ENCODE measurements around the gene DNM2.
A peak's percentile ranks its signal among the peaks of the same experiment; 100 is the strongest.
"Not testable (repeated sequence)": the region's sequence is repeated elsewhere in the genome, so short reads cannot be mapped to it uniquely, and the experiment has no call there.

The DNM2 gene

DNA sequence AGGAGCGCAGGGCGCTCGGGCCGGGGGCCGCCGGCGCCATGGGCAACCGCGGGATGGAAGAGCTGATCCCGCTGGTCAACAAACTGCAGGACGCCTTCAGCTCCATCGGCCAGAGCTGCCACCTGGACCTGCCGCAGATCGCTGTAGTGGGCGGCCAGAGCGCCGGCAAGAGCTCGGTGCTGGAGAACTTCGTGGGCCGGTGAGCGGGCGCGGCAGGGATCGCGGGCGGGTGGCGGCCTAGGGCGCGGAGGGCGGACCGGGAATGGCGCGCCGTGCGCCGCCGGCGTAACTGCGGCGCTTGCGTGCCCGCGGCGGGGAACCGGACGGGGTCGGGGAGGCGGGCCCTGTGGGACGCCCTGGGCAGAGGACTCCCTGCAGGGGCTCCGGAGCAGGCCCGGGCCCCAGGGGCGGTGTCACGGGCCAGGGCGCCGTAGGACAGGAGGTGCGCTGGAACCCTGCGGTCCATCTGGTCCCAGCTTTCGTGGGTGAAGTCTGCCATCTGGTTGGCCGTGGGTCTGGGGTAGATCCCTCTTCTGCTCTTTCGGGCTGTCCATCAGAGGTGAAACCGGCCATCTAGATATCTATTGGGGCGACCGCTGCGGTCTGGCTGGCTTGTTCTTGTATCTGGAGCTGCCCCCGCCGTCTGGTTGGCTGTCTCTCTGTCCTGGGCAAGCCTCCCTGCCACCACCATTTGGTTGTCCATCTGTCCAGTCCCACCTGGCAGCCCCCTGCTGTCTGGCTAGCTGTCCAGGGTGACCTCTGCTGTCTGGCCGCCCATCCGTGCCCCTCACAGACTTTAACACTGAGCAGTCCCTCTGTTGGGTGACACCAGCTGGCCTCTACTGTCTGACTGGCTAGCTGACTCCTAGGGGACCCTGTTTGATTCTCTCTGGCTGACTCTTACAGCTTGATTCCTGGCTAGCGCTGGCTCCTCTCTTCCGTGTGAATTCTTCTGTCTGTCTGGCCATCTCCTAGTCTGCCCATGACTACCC lies 622 bp downstream of the DNM2 start:
- peak; percentile 30 for DNase-seq

DNA sequence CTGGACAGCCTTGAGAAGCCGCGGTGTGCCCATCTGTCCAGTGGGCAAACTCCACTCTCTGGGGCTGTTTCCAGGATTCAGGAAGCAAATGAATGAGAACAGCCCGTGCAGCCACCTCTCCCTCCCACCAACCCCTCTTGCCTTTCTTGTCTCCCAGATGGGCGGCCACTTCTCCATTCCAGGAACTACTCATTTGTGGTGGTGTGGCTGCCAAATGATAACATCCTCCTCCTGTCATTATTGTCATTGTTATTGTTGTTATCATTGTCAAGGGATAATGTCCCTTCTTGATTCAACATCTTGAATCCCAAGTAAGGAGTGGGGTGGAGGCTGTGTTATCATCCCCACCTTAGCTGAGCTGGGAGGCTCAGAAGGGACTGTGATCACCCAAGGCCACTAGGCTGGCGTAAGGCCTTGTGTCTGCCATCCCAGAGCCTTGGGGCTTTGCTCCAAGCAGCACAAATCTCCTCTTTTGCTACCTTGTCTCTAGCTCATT lies 1.6 kb downstream of the DNM2 start:
- in situ Hi-C loops (cut with HindIII; ENCODE audit: low pct_ligation_motif_present, low pct_unique_long_range_greater_than_20kb, low sequenced_read_pairs) = no loop called here
- DNase-seq = no peak

More for the DNA sequence above, 622 bp downstream of the DNM2 start:
- in situ Hi-C loops (cut with HindIII; ENCODE audit: low pct_ligation_motif_present, low pct_unique_long_range_greater_than_20kb, low sequenced_read_pairs) = no loop called here

DNA sequence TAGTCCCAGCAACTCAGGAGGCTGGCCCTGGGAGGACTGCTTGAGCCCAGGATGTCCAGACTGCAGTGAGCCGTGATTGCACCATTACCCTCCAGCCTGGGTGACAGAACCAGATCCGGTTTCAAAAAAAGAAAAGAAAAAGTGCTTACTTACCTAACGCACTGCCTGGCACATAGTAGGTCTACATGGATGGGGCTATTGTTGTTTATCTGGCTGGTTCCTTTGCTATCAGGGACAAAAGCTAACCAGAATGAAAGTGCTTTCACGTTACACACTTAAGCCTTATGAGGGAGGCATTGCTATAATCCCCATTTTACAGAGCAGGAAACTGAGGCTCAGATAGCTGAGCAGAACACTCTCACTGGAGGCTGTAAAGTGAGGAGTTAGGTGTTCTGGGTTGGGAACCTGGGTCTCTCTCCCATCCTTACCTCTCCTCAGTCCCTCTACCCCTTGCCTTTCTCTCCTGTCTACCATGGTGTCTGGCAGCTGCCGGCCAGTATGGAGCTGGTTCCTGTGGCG lies 2.8 kb downstream of the DNM2 start:
- in situ Hi-C loops (cut with HindIII; ENCODE audit: low pct_ligation_motif_present, low pct_unique_long_range_greater_than_20kb, low sequenced_read_pairs) = no loop called here
- DNase-seq = no peak

DNA sequence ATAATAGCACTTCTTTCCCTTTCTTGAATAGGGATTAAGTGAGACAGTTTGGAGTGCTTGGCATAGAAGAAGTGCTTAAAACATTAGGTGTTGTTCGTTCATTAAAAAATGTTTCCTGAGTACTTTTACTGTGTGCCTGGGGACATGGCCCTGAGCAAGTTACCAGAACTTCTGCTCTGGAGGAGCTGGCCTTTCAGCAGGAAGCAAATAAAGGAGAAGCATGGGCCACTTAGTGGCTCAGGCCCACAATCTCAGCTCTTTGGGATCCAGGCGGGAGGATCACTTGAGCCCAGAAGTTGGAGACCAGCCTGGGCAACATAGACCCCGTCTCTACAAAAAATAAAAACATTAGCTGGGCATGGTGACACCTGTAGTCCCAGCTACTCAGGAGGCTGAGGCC lies 5.7 kb downstream of the DNM2 start:
- no peak for DNase-seq
- in situ Hi-C loops (cut with HindIII; ENCODE audit: low pct_ligation_motif_present, low pct_unique_long_range_greater_than_20kb, low sequenced_read_pairs) = no loop called here

DNA sequence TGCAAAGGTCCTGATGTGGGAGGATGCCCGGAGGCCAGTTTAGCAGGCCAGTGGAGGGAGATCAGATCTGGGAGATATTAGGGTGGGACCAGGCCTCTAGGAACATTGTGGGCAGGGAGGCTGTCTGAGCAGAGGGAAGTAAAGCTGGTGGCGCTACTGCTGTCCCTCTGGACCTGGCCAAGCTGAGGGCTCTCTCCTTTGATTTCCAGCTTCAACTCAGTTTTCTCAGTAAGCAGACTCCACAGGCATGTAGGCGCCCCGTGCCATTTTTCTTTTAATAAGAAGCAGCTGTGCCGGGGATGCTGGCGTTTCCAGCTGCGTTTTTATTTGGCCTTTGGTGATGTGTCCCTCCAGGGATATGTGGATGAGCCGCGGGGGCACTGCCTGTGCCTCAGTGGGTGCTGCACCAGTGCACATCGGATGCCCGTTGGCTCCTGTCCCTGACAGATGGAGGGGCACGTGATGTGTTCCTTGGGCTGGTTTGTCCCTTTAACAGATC lies 6.7 kb downstream of the DNM2 start:
- in situ Hi-C loops (cut with HindIII; ENCODE audit: low pct_ligation_motif_present, low pct_unique_long_range_greater_than_20kb, low sequenced_read_pairs) = no loop called here
- no peak for DNase-seq

DNA sequence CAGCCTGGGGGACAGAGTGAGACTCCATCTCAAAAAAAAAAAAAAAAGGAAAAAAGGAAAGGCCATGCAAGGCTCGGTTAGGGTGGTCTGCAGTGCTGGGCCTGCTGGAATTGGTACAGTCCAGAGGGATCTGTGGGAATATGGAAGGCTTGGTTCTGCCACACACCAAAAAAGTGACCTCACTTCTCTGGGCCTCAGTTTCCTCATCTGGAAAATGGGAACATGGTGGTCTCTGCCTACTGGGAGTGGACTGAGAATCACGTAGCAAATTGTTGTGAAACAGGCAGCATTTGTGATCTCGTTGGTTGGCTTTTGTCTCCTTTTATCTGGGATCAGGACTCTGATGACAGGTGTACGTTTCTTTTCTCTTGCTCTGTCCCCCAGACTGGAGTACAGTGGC lies 7.5 kb downstream of the DNM2 start:
- in situ Hi-C loops (cut with HindIII; ENCODE audit: low pct_ligation_motif_present, low pct_unique_long_range_greater_than_20kb, low sequenced_read_pairs) = no loop called here
- no peak for DNase-seq

DNA sequence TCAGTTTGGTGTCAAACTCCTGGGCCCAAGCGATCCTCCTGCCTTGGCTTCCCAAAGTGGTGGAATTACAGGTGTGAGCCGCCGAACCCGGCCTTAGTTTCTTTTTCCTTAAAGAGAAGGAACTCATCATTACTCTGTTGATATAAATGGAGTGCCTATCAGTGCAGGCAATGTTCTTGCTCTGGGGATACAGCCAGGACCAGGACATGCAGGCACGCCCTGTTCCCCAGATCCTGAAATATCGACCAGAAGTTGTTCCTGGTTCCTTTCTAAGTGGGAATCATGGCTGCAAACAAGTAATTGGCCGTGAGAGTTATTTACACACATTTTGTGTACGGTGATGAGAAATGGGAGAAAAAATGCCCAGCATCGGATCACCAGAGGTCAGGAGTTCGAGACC lies 8.4 kb downstream of the DNM2 start:
- no peak for DNase-seq
- in situ Hi-C loops (cut with HindIII; ENCODE audit: low pct_ligation_motif_present, low pct_unique_long_range_greater_than_20kb, low sequenced_read_pairs) = no loop called here

DNA sequence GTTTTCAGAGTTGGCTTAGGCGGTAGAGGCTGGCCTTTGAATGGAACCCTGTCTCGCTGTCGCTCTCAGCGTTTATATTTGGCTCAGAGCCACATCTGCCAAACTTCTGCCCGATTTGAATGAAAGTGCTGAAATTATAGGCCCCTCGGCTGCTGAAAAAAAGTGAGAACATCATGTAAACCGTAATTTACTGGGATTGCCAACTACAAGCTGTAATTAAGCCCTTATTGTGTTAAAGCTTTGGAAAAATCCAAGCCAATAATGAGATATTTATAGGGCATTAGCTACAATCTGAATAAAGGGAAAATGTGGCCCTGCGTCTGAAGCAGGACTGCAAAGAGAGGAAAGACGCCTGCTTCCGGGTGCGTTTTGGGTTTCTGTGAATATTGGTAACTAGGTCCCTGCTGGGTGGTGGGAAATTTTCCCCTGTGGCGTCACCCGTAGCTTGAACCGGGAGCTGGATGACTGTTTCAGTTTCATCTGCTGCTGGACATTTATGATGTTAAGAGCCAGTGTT lies 9.9 kb downstream of the DNM2 start:
- in situ Hi-C loops (cut with HindIII; ENCODE audit: low pct_ligation_motif_present, low pct_unique_long_range_greater_than_20kb, low sequenced_read_pairs) = no loop called here
- DNase-seq = no peak

DNA sequence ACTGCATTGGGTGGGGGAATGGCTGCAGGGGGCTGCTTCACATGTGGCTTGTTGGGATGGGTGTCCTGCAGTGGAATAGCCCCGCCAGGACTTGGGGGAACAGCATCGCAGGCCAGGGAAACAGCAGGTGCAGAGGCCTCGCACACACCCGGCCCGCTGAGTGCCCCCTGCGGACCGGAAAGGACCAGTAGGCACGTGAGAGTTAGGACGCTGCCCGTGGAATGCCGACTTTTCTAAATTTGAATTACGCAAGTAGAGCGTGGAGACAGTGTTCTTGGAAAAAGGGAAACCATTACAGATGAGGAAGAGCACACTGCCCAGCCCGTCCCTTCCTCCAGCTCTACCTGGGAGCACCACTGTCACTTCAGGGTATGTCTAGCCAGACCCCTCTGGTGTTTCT lies 11.5 kb downstream of the DNM2 start:
- in situ Hi-C loops (cut with HindIII; ENCODE audit: low pct_ligation_motif_present, low pct_unique_long_range_greater_than_20kb, low sequenced_read_pairs) = no loop called here
- DNase-seq = no peak

DNA sequence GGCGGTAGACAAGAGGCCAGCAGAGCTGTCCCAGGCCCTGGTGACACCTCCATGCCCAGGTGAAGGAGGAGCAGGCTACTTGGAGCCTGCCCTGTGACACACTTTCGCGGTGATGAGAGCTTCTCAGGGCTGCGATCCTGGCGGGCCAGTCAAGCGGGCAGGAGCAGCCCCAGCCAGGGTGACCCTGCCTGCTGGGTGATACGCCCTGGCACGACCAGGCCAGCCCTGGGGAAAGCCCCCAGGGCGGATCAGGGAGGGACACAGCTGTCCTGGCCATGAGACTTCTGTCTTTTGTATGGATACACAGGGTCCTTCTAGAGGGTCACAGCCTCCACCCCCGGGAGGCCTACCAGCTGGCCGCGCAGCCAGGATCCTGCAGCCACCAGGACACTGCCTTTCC lies 13.1 kb downstream of the DNM2 start:
- no peak for DNase-seq
- in situ Hi-C loops (cut with HindIII; ENCODE audit: low pct_ligation_motif_present, low pct_unique_long_range_greater_than_20kb, low sequenced_read_pairs) = no loop called here

DNA sequence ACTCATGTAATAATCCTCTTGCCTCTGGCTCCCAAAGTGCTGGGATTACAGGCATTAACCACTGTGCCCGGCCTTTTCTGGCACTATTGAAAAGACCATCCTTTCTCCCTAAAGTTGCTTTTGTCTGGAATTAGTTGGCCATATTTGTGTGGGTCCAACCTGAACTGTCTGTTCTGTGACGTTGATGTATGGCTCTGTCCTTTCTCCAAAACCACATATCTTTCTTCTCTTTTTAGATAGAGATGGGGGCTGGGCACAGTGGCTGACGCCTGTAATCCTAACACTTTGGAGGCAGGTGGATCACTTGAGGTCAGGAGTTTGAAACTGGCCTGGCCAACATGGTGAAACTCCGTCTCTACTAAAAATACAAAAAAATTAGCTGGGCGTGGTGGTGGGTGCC lies 17.9 kb downstream of the DNM2 start:
- DNase-seq = no peak
- in situ Hi-C loops (cut with HindIII; ENCODE audit: low pct_ligation_motif_present, low pct_unique_long_range_greater_than_20kb, low sequenced_read_pairs) = no loop called here

DNA sequence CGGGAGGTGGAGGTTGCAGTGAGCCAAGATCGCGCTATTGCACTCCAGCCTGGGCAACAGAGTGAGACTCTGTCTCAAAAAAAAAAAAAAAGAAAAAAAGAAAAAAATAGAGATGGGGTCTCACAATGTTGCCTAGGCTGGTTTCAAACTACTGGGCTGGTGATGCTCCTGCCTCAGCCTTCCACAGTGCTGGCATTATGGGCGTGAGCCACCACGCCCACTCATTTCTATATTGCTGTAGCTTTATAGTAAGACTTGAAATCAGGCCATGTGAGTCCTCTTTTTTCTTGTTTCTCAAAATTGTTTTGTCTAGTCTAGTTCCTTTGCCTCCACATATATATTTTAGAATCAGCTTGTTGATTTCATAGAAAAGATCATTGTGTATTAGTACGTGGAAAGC lies 18.3 kb downstream of the DNM2 start:
- DNase-seq = no peak
- in situ Hi-C loops (cut with HindIII; ENCODE audit: low pct_ligation_motif_present, low pct_unique_long_range_greater_than_20kb, low sequenced_read_pairs) = no loop called here

DNA sequence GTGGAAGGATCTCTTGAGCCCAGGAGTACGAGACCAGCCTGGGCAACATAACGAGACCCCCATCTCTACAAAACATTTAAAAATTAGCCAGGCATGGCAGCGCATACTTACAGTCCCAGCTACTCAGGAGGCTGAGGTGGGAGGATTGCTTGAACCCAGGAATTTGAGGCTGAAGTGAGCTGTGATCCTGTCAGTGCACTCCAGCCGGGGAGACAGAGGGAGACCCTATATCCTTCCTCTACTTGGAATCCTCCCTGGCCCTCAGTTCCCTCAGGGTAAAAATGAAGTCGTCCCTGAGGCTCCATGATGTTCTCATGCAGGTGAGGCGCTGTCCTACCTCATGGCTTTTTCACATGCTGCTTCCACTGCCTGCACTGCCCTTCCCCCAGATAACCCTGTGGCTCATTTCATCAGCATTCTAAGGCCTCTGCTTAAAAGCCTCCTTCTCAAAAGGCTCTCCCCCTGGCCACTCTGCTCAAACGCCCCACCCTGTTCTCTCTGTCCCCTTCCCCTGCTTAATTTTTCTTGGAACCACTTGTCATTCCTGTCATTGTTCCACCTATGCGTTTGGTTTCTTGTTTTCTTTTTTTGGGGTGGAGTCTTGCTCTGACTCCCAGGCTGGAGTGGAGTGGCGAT lies 19.2 kb downstream of the DNM2 start:
- DNase-seq = no peak
- in situ Hi-C loops (cut with HindIII; ENCODE audit: low pct_ligation_motif_present, low pct_unique_long_range_greater_than_20kb, low sequenced_read_pairs) = no loop called here

DNA sequence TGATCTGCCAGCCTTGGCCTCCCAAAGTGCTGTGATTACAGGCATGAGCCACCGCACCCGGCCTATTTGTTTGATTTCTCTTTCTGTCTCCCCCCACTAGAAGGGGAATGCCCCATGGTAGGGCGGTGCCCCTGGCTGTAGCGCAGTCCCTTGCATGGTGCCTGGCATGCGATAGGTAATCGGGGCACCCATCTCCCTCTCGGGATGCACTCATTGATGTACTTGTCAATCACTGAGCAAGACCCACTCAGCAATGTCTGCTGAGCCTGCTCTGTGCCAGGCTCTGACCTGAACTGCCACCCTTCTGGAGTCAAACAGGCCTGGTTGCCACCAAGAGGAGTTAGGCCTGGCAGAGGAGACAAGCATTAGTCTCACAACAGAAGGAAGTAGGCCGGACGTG lies 19.8 kb downstream of the DNM2 start:
- DNase-seq = no peak
- in situ Hi-C loops (cut with HindIII; ENCODE audit: low pct_ligation_motif_present, low pct_unique_long_range_greater_than_20kb, low sequenced_read_pairs) = no loop called here

DNA sequence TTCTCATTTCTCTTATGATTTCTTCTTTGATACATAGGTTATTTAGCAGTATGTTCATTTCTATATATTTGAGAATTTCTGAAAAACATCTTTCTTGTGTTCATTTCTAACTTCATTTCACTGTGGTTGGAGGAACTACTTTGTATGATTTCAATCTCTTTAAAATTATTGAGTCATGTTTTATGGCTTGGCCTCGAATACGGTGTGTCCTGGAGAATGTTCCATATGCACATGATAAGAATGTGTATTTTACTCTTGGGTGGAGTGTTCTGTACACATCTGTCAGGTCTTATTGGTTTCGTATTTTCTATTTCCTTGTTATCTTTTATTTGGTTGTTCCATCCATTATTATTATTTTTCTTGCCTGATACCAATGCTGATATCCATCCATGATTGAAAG lies 22.9 kb downstream of the DNM2 start:
- DNase-seq = no peak
- in situ Hi-C loops (cut with HindIII; ENCODE audit: low pct_ligation_motif_present, low pct_unique_long_range_greater_than_20kb, low sequenced_read_pairs) = no loop called here

DNA sequence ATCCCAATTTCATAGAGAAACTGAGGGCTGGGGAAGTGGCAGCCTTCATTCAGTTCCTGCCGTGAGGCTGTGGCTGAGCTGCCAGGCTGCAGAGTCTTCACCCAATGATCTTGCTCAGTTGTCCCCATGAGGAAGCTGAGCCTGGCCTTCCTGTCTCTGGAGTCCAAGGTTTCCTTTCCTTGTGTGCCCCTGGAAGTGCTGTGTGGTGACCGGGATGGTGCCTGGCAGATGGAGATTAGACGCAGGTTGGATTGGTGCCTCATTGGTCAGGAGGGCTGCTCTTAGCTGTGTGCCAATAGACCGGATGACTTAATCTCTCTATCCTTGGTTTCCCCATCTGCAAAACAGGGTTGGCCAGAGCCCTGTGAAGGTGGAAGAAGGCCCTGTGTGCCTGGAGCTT lies 24.6 kb downstream of the DNM2 start:
- in situ Hi-C loops (cut with HindIII; ENCODE audit: low pct_ligation_motif_present, low pct_unique_long_range_greater_than_20kb, low sequenced_read_pairs) = no loop called here
- DNase-seq = no peak

DNA sequence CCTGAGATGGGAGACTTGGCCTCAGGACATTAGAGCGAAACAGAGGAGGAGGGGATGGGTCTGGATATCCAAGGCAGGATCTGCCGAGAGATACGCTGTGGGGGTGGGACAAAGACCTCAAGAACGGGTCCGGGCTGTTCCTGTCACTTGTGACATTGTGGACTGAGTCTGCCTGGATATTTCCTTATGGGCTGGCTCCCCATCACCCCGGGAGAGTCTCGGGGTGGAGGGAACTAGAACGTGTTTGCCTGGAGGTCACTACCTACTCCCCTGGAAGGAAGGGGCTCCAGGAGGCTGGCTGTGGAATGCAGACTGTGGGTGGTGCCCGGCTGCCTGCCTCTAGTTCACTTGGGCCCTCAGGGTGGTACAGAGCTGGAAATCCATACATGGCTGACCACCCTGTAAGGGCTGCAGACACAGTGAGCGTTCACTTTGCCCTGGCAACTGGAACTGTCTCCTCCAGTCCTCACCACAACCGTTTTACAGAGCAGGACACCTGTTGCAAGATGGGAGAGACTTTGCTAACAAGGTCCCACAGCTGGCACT lies 26.4 kb downstream of the DNM2 start:
- no peak for DNase-seq
- in situ Hi-C loops (cut with HindIII; ENCODE audit: low pct_ligation_motif_present, low pct_unique_long_range_greater_than_20kb, low sequenced_read_pairs) = no loop called here

DNA sequence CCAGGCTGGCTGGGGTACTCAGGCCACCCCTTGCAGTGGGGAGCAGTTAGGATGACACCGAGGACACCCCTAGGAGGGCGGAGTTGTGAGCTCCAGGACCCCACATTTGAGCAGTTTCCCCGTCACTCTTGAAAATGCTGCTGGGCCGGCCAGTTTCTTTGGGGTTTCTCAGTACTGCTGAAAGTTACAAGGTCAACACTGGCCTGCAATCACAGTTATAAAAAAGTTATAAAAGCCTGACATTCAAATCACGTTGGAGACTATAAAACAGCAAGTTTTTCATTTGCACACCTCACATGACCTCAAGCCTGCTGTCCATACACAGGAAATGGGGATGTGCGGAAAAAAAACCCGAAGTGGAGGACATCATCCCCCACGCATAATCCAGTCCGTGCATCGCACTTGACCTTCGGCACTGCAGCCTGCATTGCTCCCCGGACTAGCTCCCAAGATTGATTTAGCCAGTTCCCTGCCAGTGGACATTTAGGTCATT lies 27.0 kb downstream of the DNM2 start:
- in situ Hi-C loops (cut with HindIII; ENCODE audit: low pct_ligation_motif_present, low pct_unique_long_range_greater_than_20kb, low sequenced_read_pairs) = no loop called here
- DNase-seq = no peak

DNA sequence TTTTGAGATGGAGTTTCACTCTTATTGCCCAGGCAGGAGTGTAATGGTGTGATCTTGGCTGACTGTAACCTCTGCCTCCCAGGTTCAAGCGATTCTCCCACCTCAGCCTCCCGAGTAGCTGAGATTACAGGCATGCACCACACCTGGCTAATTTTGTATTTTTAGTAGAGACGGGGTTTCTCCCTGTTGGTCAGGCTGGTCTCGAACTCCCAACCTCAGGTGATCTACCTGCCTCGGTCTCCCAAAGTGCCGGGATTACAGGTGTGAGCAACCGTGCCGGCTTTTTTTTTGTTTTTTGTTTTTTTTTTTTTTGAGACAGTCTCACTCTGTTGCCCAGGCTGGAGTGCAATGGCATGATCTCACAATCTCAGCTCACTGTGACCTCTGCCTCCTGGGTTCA lies 28.6 kb downstream of the DNM2 start:
- in situ Hi-C loops (cut with HindIII; ENCODE audit: low pct_ligation_motif_present, low pct_unique_long_range_greater_than_20kb, low sequenced_read_pairs); DNase-seq: not testable (repeated sequence)
